H1 (cell line): ENCODE data around the gene SLC26A11. TPM values are rescaled to one million over a fixed set of nuclear protein-coding genes. Genes with fewer than 3 reads are reported as not detected.

Source experiments
- CTCF ChIA-PET: fragments of 300-600 bp; sonication (Branson Sonifier 250); formaldehyde crosslinking; loops from one replicate; lab custom pipeline; 2021; ENCODE audit not compliant: partially characterized antibody; lab: Charles Lee
- POLR2A ChIA-PET: fragments of 300-600 bp; sonication (Branson Sonifier 250); formaldehyde crosslinking; loops from one replicate; lab custom pipeline; 2021; ENCODE audit warnings: inconsistent platforms; ENCODE audit not compliant: partially characterized antibody; lab: Charles Lee
- DNase-seq, 2 experiments: peaks; one replicate each; pipeline versions ENCODE4 v3.0.0 to v3.0.0-alpha.2; 2010 to 2022; ENCODE audit warnings: low spot score in 2 of 2, low read depth in 1 of 2, mixed read lengths in 1 of 2
- FAIRE-seq: peaks from 2 replicates; lab custom pipeline; 2011; peaks lifted over from hg19 to GRCh38; lab: Jason Lieb, UNC
- H2AFZ ChIP-seq: 2 replicates; pipeline ENCODE4 v1.8.1; 2012; ENCODE audit warnings: low read length, inconsistent platforms
- H2AK5ac ChIP-seq: 2 replicates; pipeline ENCODE4 v1.6.1; 2013; ENCODE audit warnings: low read depth, low read length
- H2BK120ac ChIP-seq: replicated peaks from 2 replicates; pipeline ENCODE3; 2013; ENCODE audit warnings: low read depth, low read length, inconsistent platforms
- H2BK12ac ChIP-seq: 2 replicates; pipeline ENCODE4 v1.6.1; 2013; ENCODE audit warnings: low read depth, low read length
- H2BK15ac ChIP-seq: 2 replicates; pipeline ENCODE4 v1.6.1; 2013; ENCODE audit warnings: low read length
- H2BK20ac ChIP-seq: 2 replicates; pipeline ENCODE4 v1.6.1; 2013; ENCODE audit warnings: low read length
- H2BK5ac ChIP-seq: 2 replicates; pipeline ENCODE4 v1.6.1; 2013; ENCODE audit warnings: low read depth, low read length
- H3K14ac ChIP-seq: 2 replicates; pipeline ENCODE4 v1.6.1; 2013; ENCODE audit warnings: inconsistent platforms; ENCODE audit not compliant: insufficient read length
- H3K18ac ChIP-seq: 2 replicates; pipeline ENCODE4 v1.6.1; 2013; ENCODE audit warnings: low read length; ENCODE audit errors: extremely low read depth
- H3K23ac ChIP-seq: 2 replicates; pipeline ENCODE4 v1.6.1; 2013; ENCODE audit warnings: inconsistent platforms; ENCODE audit not compliant: insufficient read length
- H3K23me2 ChIP-seq: 2 replicates; pipeline ENCODE4 v1.6.1; 2013; ENCODE audit warnings: low read depth, low read length
- H3K27ac ChIP-seq: 2 replicates; pipeline ENCODE4 v1.6.1; 2011; ENCODE audit warnings: low read depth, low read length, inconsistent platforms
- H3K27me3 ChIP-seq, 4 experiments: replicated peaks in 1 of 4; 1 replicate in 1 of 4; 2 replicates in 3 of 4; pipeline versions ENCODE4 v1.6.1 to v1.8.1; 2011 to 2013; ENCODE audit warnings: low read length in 3 of 4, mild to moderate bottlenecking in 3 of 4, inconsistent platforms in 2 of 4, mixed read lengths in 2 of 4, moderate library complexity in 1 of 4; ENCODE audit not compliant: control insufficient read depth in 3 of 4, insufficient read depth in 3 of 4; ENCODE audit errors: extremely low read depth in 1 of 4
- H3K36me3 ChIP-seq, 4 experiments: 2 replicates each; pipeline versions ENCODE4 v1.6.1 to v1.8.1; 2011 to 2013; ENCODE audit warnings: mild to moderate bottlenecking in 4 of 4, low read length in 3 of 4, moderate library complexity in 2 of 4, control low read depth in 1 of 4, inconsistent platforms in 1 of 4; ENCODE audit not compliant: insufficient read depth in 4 of 4, control insufficient read depth in 2 of 4
- H3K4ac ChIP-seq: replicated peaks from 2 replicates; pipeline ENCODE3; 2013; ENCODE audit warnings: low read length, low read depth, mixed read lengths, inconsistent platforms; ENCODE audit not compliant: insufficient read length
- H3K4me1 ChIP-seq, 4 experiments: replicated peaks in 1 of 4; 1 replicate in 1 of 4; 2 replicates in 3 of 4; pipeline versions ENCODE4 v1.6.1 to v1.8.1; 2011 to 2013; ENCODE audit warnings: low read length in 3 of 4, inconsistent platforms in 2 of 4, mixed read lengths in 1 of 4; ENCODE audit not compliant: insufficient read depth in 4 of 4, control insufficient read depth in 3 of 4
- H3K4me2 ChIP-seq, 2 experiments: 2 replicates each; pipeline versions ENCODE4 v1.6.1 to v1.8.1; 2011 to 2013; ENCODE audit warnings: low read depth in 2 of 2, low read length in 2 of 2, control low read depth in 1 of 2, inconsistent platforms in 1 of 2, mild to moderate bottlenecking in 1 of 2; ENCODE audit not compliant: insufficient read depth in 1 of 2
- H3K4me3 ChIP-seq, 4 experiments: fragments of 200-600, 300-600 bp in 1 of 4; sonication (generic), shearing (Covaris generic), sonication (Bioruptor Twin) in 1 of 4; 2 replicates each; pipeline versions ENCODE4 v1.5.1 to v1.8.1; 2011 to 2016; ENCODE audit warnings: low read length in 4 of 4, low read depth in 3 of 4, control low read depth in 2 of 4, inconsistent platforms in 2 of 4, mild to moderate bottlenecking in 2 of 4, mixed read lengths in 1 of 4, moderate library complexity in 1 of 4; ENCODE audit not compliant: insufficient read depth in 2 of 4; ENCODE audit errors: extremely low read depth in 1 of 4
- H3K56ac ChIP-seq: replicated peaks from 2 replicates; pipeline ENCODE3; 2013; ENCODE audit warnings: low read depth, mild to moderate bottlenecking, mixed read lengths, low read length, inconsistent platforms; ENCODE audit not compliant: insufficient read length
- H3K79me1 ChIP-seq: 2 replicates; pipeline ENCODE4 v1.6.1; 2013; ENCODE audit warnings: low read depth, low read length, control low read depth
- H3K79me2 ChIP-seq, 2 experiments: 2 replicates each; pipeline versions ENCODE4 v1.6.1 to v1.8.1; 2012 to 2013; ENCODE audit warnings: low read length in 2 of 2, mild to moderate bottlenecking in 2 of 2, inconsistent platforms in 1 of 2; ENCODE audit not compliant: insufficient read depth in 2 of 2, control insufficient read depth in 1 of 2
- H3K9ac ChIP-seq, 4 experiments: replicated peaks in 1 of 4; 1 replicate in 1 of 4; 2 replicates in 3 of 4; pipeline versions ENCODE4 v1.6.1 to v1.8.1; 2011 to 2013; ENCODE audit warnings: low read depth in 3 of 4, low read length in 3 of 4, control low read depth in 2 of 4, mild to moderate bottlenecking in 2 of 4, moderate library complexity in 2 of 4, inconsistent platforms in 1 of 4; ENCODE audit errors: extremely low read depth in 1 of 4
- H3K9me3 ChIP-seq, 2 experiments: 2 replicates each; pipeline versions ENCODE4 v1.6.1 to v1.8.1; 2012 to 2013; ENCODE audit warnings: mild to moderate bottlenecking in 2 of 2, moderate library complexity in 2 of 2, control low read depth in 1 of 2, inconsistent platforms in 1 of 2, low read depth in 1 of 2, low read length in 1 of 2, mixed read lengths in 1 of 2; ENCODE audit not compliant: insufficient read depth in 2 of 2
- H4K20me1 ChIP-seq, 2 experiments: replicated peaks in 1 of 2; 2 replicates each; pipeline versions ENCODE3 to v1.8.1; 2011 to 2013; ENCODE audit warnings: inconsistent platforms in 2 of 2, low read length in 2 of 2, mild to moderate bottlenecking in 1 of 2; ENCODE audit not compliant: insufficient read depth in 2 of 2, control insufficient read depth in 1 of 2
- H4K5ac ChIP-seq: 2 replicates; pipeline ENCODE4 v1.6.1; 2013; ENCODE audit warnings: low read length, low read depth, mixed read lengths, inconsistent platforms; ENCODE audit not compliant: insufficient read length
- H4K8ac ChIP-seq: 2 replicates; pipeline ENCODE4 v1.8.0; 2013; ENCODE audit warnings: mild to moderate bottlenecking, moderate library complexity, low read length, inconsistent platforms; ENCODE audit not compliant: insufficient read depth; ENCODE audit errors: extremely low read depth
- H4K91ac ChIP-seq: replicated peaks from 2 replicates; pipeline ENCODE3; 2013; ENCODE audit warnings: low read length, mixed read lengths, inconsistent platforms; ENCODE audit not compliant: insufficient read length
- ASH2L ChIP-seq: fragments of 200-600, 300-600 bp; sonication (generic); IDR thresholded peaks from one replicate; pipeline ENCODE4 v1.7.1; 2017; ENCODE audit warnings: low read length
- CTBP2 ChIP-seq: IDR thresholded peaks from 2 replicates; pipeline ENCODE4 v1.7.0; 2011; ENCODE audit warnings: borderline replicate concordance, mild to moderate bottlenecking, moderate library complexity, mixed read lengths, low read length; ENCODE audit not compliant: insufficient read depth, insufficient read length
- E2F6 ChIP-seq: IDR thresholded peaks from 2 replicates; pipeline ENCODE4 v1.6.1; 2012; ENCODE audit warnings: inconsistent platforms
- EGR1 ChIP-seq: IDR thresholded peaks from 2 replicates; pipeline ENCODE4 v1.6.1; 2011; ENCODE audit warnings: low read depth, low read length, borderline replicate concordance
- EP300 ChIP-seq, 2 experiments: IDR thresholded peaks; 1 replicate in 1 of 2; 2 replicates in 1 of 2; pipeline ENCODE4 v1.6.1; 2011 to 2012; ENCODE audit warnings: low read depth in 2 of 2, low read length in 2 of 2, mild to moderate bottlenecking in 2 of 2, borderline replicate concordance in 1 of 2, inconsistent platforms in 1 of 2, moderate library complexity in 1 of 2
- RBBP5 ChIP-seq: IDR thresholded peaks from 2 replicates; pipeline ENCODE4 v1.7.1; 2012; ENCODE audit warnings: low read depth, mild to moderate bottlenecking, inconsistent platforms, low read length, moderate library complexity, borderline replicate concordance
- RNF2 ChIP-seq: fragments of 200-900, 300-1000 bp; sonication (generic); IDR thresholded peaks from 2 replicates; pipeline ENCODE4 v1.7.1; 2016; ENCODE audit warnings: borderline replicate concordance, low read depth, mild to moderate bottlenecking, antibody characterized with exemption, low read length; ENCODE audit not compliant: poor library complexity, severe bottlenecking; ENCODE audit errors: missing control alignments
- SP2 ChIP-seq: IDR thresholded peaks from 2 replicates; pipeline ENCODE4 v1.6.1; 2012; ENCODE audit warnings: mild to moderate bottlenecking, low read length, inconsistent platforms
- WGBS, 2 experiments: shearing (Covaris generic) in 1 of 2; methylation state at CpG; one replicate each; pipeline versions ENCODE4 v1.1.6 to v1.1.7; 2013 to 2015; ENCODE audit warnings: low lambda C conversion rate in 2 of 2, mixed read lengths in 2 of 2, inconsistent platforms in 1 of 2, low coverage in 1 of 2, missing lambda C conversion rate in 1 of 2; ENCODE audit not compliant: insufficient replicate concordance in 2 of 2, insufficient coverage in 1 of 2, insufficient read length in 1 of 2; ENCODE audit errors: extremely low coverage in 1 of 2, missing lambda C conversion rate in 1 of 2; 5-methylcytosine and 5-hydroxymethylcytosine counted together
- polyA plus RNA-seq, 7 experiments: library from polyadenylated mRNA; depleted of rRNA in 3 of 7; stranded (reverse) in 5 of 7; unstranded in 2 of 7; fragments of >200 nt in 5 of 7; fragments of 200-250 nt in 2 of 7; gene quantifications; 1 replicate in 5 of 7; 2 replicates in 1 of 7; 4 replicates in 1 of 7; pipeline versions ENCODE4 v1.2.1 to v1.2.3, GENCODE V29; 2011 to 2013; ENCODE audit warnings: missing spikeins in 2 of 7, mixed read lengths in 2 of 7
- total RNA-seq: library from RNA; stranded (reverse); fragmentation: NEBNext Ultra II Directional; extraction: Animal tissue kit (Norgen Biotek cat#: 25700); gene quantifications from 2 replicates; pipeline ENCODE4 v1.2.1, GENCODE V29; 2021
- TF ChIP-seq, protein P1 (sequence below), 3 experiments: IDR thresholded peaks; 1 replicate in 2 of 3; 2 replicates in 1 of 3; pipeline versions ENCODE4 v1.5.1 to v1.6.1; 2011; ENCODE audit warnings: low read length in 3 of 3, mild to moderate bottlenecking in 3 of 3, inconsistent platforms in 2 of 3, low read depth in 1 of 3, moderate library complexity in 1 of 3; ENCODE audit not compliant: insufficient read depth in 1 of 3; ENCODE audit errors: control extremely low read depth in 1 of 3

SLC26A11 gene
- total and polyA plus RNA-seq, 2 of the 8 experiments (the other 6 are each of a cell fraction or from before 2014, with no cell fraction given) = 15.5 to 25.9 TPM

DNA sequence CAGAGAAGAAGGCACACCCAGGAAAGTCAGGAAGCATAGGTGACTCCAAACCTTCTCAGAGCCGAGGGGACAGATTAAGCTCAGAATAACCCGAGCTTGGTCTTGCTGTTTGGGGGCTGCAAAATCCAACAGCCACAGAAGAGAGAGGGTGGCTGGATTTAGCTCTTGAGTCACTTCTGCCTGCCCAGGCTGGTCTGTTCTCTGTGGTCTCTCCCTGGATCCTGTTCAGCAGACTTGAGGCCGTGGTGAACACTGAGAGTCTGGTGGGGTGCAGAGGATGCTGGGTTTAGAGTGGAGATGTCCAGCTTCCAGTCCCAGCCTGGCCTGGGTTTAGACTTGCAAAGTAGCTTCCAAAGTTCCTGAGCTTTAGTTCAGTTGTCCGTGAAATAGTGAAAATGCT is 8.8 kb downstream of the SLC26A11 start:
- H3K56ac ChIP-seq = no peak overlapping the region
- no peak overlapping the region for H3K27ac ChIP-seq
- H3K18ac ChIP-seq = no peak overlapping the region
- H4K20me1 ChIP-seq = peaks cover under 1 to 2% of the 10 kb centered on the region in 2 experiments
- peaks cover 0 to 6% of the 10 kb centered on the region in 2 experiments; a peak in 1 of 4 replicates for H3K9me3 ChIP-seq
- H3K79me2 ChIP-seq = no peaks in the 10 kb centered on the region
- H3K4me1 ChIP-seq = peaks cover 0 to 16% (median 6%) of the 10 kb centered on the region in 4 experiments; a peak in 6 of 7 replicates
- no peak overlapping the region for H3K9ac ChIP-seq
- H3K14ac ChIP-seq = no peak overlapping the region
- CTCF ChIA-PET = interaction anchor here (0.7 to 1.9 kb wide), 7 partner anchors 9 to 37 kb away, joined by 4 to 8 read pairs (median 4); partner anchors contain the start of gene SGSH
- POLR2A ChIA-PET = interaction anchor here (0.6 to 4.6 kb wide), 7 partner anchors 9 to 189 kb away, joined by 3 to 19 read pairs (median 3); partner anchors contain the start of genes RNF213, SGSH and SLC26A11
- no peak overlapping the region for H2BK12ac ChIP-seq
- H3K23ac ChIP-seq = no peak overlapping the region
- 0 out of 2 replicates have a peak, but pooled peaks cover 1% of the 10 kb centered on the region for H3K79me1 ChIP-seq
- H4K8ac ChIP-seq = no peak overlapping the region; the same call in 1 of the 2 replicates
- H2BK5ac ChIP-seq = no peak overlapping the region
- no peak overlapping the region for H2BK20ac ChIP-seq
- WGBS, 2 experiments = 96% methylated on average over 4 of the region's 4 CpGs; no CpG with 5 or more reads in 1 of the 2 experiments
- no peak overlapping the region for H3K4ac ChIP-seq
- peaks cover 3% of the 10 kb centered on the region; the same call in 1 of the 2 replicates for H3K23me2 ChIP-seq
- H4K91ac ChIP-seq = no peak overlapping the region
- peaks cover 0 to 6% (median 1%) of the 10 kb centered on the region in 4 experiments; a peak in 2 of 8 replicates for H3K36me3 ChIP-seq
- H4K5ac ChIP-seq = no peak overlapping the region
- no peak overlapping the region for H2BK120ac ChIP-seq
- DNase-seq (no peak), FAIRE-seq (no peak)
- H3K4me3 ChIP-seq = no peak overlapping the region
- no peaks in the 10 kb centered on the region for H3K27me3 ChIP-seq
- H3K4me2 ChIP-seq = no peak overlapping the region
- H2AK5ac ChIP-seq = no peak overlapping the region
- H2BK15ac ChIP-seq = no peak overlapping the region
- H2AFZ ChIP-seq = no peak overlapping the region
- TF ChIP-seq RNF2 (no peak), SP2 (no peak), CTBP2 (no peak), ASH2L (no peak), EGR1 (no peak), E2F6 (no peak), EP300 (IDR thresholded peaks at IDR 0.05; ENCODE audit: borderline replicate concordance in 1 of 2, low read depth in 2 of 2, low read length in 2 of 2) (no peak), RBBP5 (no peak)
- TF ChIP-seq, protein P1, sequence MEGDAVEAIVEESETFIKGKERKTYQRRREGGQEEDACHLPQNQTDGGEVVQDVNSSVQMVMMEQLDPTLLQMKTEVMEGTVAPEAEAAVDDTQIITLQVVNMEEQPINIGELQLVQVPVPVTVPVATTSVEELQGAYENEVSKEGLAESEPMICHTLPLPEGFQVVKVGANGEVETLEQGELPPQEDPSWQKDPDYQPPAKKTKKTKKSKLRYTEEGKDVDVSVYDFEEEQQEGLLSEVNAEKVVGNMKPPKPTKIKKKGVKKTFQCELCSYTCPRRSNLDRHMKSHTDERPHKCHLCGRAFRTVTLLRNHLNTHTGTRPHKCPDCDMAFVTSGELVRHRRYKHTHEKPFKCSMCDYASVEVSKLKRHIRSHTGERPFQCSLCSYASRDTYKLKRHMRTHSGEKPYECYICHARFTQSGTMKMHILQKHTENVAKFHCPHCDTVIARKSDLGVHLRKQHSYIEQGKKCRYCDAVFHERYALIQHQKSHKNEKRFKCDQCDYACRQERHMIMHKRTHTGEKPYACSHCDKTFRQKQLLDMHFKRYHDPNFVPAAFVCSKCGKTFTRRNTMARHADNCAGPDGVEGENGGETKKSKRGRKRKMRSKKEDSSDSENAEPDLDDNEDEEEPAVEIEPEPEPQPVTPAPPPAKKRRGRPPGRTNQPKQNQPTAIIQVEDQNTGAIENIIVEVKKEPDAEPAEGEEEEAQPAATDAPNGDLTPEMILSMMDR (IDR thresholded peaks at IDR 0.05; ENCODE audit: control extremely low read depth in 1 of 3, insufficient read depth in 1 of 3, low read depth in 1 of 3, low read length in 3 of 3) = no peak
